ENCODE results near the gene GRK5.

DNA sequence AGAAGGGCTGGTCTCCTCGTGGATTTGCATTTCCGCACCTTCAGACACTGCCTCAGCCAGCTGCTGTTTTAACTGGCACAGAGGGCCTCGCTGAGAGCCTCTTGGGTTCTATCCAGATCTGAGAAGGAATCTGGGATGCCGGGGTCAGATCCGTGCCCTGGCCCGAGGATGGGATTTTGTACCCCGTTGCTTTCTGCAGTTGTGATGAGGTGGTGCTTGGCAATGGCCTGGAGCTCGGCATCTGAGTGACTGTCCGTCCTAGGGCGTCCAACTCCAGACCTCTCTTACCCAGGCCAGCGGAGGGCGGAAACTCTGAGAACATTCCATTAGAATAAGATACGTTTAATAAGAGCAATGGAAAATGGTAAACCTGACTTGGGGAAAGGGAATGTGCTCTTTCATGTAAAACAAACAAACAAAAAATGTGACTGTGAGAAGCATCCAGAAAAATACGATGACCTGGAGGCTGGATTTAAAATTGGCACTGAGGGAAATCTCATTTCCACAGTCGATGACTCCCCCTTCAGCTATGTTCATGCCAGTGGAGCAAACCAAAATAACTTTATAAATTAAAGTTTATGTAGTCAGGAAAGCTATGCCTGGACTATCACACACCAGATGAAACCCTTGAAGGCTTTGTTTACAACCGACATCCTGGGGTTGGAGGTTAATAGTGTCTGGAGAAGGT, 39.6 kb downstream of the GRK5 start:
- TF ChIP-seq, protein P1, sequence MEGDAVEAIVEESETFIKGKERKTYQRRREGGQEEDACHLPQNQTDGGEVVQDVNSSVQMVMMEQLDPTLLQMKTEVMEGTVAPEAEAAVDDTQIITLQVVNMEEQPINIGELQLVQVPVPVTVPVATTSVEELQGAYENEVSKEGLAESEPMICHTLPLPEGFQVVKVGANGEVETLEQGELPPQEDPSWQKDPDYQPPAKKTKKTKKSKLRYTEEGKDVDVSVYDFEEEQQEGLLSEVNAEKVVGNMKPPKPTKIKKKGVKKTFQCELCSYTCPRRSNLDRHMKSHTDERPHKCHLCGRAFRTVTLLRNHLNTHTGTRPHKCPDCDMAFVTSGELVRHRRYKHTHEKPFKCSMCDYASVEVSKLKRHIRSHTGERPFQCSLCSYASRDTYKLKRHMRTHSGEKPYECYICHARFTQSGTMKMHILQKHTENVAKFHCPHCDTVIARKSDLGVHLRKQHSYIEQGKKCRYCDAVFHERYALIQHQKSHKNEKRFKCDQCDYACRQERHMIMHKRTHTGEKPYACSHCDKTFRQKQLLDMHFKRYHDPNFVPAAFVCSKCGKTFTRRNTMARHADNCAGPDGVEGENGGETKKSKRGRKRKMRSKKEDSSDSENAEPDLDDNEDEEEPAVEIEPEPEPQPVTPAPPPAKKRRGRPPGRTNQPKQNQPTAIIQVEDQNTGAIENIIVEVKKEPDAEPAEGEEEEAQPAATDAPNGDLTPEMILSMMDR (IDR thresholded peaks at IDR 0.05): no peak
- TF ChIP-seq POLR2A (IDR thresholded peaks at IDR 0.05): no peak

Data from right lobe of liver (tissue), 4 donors.